GM10266 (cell line): ENCODE data around the gene UBN2.

Source experiments
- DNase-seq: peaks from one replicate; pipeline ENCODE4 v3.0.0; 2012; ENCODE audit errors: extremely low spot score
- TF ChIP-seq, protein P1 (sequence below): IDR thresholded peaks from 2 replicates; pipeline ENCODE4 v1.5.1; 2012; ENCODE audit warnings: mild to moderate bottlenecking, low read depth; ENCODE audit not compliant: control insufficient read depth, insufficient read depth; ENCODE audit errors: missing control alignments

UBN2 gene

DNA sequence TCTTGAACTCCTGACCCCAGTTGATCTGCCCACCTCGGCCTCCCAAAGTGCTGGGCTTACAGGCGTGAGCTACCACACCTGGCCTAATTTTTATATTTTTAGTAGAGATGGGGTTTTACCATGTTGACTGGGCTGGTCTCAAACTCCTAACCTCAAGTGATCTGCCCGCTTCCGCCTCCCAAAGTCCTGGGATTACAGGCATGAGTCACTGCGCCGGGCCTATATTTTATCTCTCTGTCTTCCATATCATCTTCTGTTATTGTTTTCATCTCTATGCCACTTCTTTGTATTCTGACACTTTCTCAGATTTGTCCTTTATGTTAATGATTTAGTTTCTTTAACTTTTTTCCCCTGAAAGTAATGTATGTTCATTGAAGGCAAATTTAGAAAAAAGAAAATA, 55.1 kb downstream of the UBN2 start:
- DNase-seq: no peak
- TF ChIP-seq, protein P1, sequence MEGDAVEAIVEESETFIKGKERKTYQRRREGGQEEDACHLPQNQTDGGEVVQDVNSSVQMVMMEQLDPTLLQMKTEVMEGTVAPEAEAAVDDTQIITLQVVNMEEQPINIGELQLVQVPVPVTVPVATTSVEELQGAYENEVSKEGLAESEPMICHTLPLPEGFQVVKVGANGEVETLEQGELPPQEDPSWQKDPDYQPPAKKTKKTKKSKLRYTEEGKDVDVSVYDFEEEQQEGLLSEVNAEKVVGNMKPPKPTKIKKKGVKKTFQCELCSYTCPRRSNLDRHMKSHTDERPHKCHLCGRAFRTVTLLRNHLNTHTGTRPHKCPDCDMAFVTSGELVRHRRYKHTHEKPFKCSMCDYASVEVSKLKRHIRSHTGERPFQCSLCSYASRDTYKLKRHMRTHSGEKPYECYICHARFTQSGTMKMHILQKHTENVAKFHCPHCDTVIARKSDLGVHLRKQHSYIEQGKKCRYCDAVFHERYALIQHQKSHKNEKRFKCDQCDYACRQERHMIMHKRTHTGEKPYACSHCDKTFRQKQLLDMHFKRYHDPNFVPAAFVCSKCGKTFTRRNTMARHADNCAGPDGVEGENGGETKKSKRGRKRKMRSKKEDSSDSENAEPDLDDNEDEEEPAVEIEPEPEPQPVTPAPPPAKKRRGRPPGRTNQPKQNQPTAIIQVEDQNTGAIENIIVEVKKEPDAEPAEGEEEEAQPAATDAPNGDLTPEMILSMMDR: no peak

DNA sequence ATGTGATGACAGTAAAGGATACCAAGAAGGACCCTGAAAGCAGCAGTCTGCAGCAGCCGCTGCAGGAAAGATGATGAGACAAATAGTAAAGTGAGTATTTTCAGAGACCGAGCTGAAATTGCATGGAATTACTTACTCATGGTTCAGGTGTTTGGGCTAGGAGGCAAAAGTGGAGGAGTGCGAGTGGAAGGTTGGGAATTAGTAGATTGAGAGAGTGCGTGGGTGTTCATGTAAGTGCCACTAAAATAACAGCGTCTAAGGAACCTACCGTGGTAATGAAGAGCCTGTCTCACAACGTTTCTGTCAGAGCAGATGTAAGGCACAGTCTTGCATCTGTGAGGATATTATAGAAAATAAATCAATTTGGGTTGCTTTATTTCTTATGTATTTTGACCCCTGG, 61.8 kb downstream of the UBN2 start:
- DNase-seq: no peak
- TF ChIP-seq, protein P1: no peak

DNA sequence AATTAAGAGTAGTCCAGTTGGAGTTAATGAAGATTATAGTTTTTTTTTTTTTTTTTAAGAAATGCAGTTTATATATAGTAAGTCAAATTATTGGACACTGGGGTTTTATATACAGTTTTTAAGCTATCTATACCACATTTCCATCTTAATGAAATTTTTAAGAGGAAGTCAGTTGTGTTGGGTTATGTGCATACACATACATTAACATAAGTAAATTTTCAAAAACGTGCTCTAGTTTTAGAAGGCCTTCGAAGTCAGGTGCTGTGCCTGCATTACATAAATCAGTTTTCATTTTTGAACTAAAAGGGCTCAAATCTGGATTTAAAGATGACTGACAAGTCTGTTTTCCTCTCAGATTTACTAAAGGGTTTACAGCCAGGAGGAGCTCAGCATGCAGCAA, 62.5 kb downstream of the UBN2 start:
- TF ChIP-seq, protein P1: no peak
- no peak for DNase-seq

DNA sequence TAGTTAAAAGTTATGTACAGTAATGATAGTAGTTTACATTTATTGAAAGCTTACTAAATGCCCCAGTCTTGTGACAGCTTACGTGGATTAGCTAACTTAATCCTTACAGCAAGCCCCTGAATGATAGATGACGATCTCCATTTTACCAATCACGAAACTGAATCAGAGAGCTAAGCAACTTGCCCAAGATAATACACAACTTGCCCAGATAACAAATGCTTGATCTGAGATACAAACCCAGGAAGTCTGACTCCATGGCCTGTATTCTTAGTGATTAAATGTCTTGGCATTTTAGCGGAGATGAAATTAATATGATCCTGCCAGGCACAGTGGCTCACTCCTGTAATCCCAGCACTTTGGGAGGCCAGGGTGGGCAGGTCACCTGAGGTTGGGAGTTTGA, 63.2 kb downstream of the UBN2 start:
- DNase-seq: no peak
- TF ChIP-seq, protein P1: no peak

DNA sequence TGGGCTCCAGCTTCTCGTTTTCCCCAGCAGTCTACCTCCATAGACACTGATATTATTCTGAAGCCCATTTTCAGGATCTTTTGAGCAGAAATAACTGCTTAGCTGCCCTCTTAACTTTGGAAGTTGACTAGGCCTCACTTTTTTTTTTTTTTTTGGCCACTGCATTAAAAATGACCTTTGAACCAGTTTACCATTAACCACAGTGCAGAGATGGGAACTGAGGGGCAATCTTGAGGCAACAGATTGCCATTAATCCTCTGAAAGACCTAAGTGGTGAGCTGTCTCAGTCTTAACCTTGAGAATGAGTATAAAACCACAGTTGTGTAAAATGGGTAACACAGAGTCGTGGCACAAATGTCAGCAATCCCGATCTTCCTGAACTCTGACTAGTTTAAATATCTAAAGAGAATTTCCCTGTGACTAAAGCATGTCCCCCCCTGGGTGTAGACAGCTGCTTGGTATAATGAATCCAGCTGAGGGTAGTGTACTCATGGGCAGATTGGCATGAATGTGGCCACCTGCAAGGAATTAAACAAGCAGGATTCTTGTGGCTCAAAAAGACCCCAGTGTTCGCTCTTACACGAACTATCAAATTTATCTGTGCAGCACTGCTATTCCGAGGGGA, 64.0 kb downstream of the UBN2 start:
- TF ChIP-seq, protein P1: no peak
- no peak for DNase-seq

DNA sequence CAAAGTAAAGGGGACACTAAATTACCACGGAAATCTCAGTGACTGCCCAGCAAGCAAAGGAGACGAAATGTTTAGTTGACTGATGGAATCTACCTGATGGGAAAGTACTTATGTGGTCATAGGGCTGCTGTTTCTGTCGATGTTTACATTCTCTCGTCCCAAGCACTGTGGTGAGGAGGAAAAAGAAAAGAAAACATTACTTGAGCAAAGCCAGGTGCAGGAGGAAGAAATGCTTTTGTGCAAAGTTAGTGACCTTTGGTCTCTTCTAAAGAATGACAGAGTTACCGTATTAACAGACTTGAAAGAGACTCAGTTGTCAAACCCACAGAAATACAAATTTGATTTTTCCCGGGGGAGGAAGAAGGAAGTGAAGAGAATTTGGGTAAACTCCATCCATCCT, 66.8 kb downstream of the UBN2 start:
- DNase-seq: no peak
- TF ChIP-seq, protein P1: no peak

DNA sequence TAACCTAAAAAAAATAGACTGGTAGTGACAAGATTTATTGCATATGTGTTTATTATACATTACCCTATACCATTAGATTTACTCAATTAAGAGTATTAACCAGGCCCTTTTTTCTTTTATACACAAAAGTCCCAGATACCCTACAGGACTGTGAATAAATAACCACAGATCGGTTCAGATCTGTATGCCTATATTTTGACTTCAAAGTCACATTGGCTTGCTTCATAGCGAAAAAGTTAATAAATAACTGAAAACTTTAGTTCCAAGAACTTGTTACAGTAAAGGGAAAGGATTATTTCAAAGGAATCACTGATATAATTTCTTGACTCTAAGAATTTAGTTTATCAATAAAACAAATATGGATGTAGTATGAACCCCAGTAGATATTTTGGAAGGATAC, 68.3 kb downstream of the UBN2 start:
- TF ChIP-seq, protein P1: no peak
- DNase-seq: no peak
